Fibroblast of lung (primary cell): ENCODE results near the gene CELSR2. TPM values are rescaled to one million over a fixed set of nuclear protein-coding genes. Genes with fewer than 3 reads are reported as not detected.
A peak's percentile ranks its signal among the peaks of the same experiment; 100 is the strongest.

Experiments
- DNase-seq, 2 donors: peaks; one replicate each; pipeline versions ENCODE4 v3.0.0 to v3.0.0-alpha.2; 2010; ENCODE audit warnings: low read depth in 2 of 2
- H2AFZ ChIP-seq: 2 replicates; pipeline ENCODE4 v1.5.1; 2012; ENCODE audit warnings: low read length, control low read depth, inconsistent platforms
- H3K27ac ChIP-seq: 2 replicates; pipeline ENCODE4 v1.5.1; 2011; ENCODE audit warnings: low read length, control low read depth; ENCODE audit not compliant: insufficient read depth
- H3K27me3 ChIP-seq: 2 replicates; pipeline ENCODE4 v1.5.1; 2011; ENCODE audit warnings: mild to moderate bottlenecking, low read length; ENCODE audit not compliant: control insufficient read depth, insufficient read depth
- H3K36me3 ChIP-seq: 2 replicates; pipeline ENCODE4 v1.5.1; 2011; ENCODE audit warnings: low read length; ENCODE audit not compliant: control insufficient read depth, insufficient read depth
- H3K4me1 ChIP-seq: 2 replicates; pipeline ENCODE4 v1.5.1; 2011; ENCODE audit warnings: low read length; ENCODE audit not compliant: control insufficient read depth, insufficient read depth; ENCODE audit errors: extremely low read depth
- H3K4me2 ChIP-seq: 2 replicates; pipeline ENCODE4 v1.5.1; 2011; ENCODE audit warnings: low read length, control low read depth; ENCODE audit not compliant: insufficient read depth; ENCODE audit errors: extremely low read depth
- H3K4me3 ChIP-seq, 4 experiments: fragments of 200-600 bp in 1 of 4; sonication (generic) in 1 of 4; replicated peaks in 1 of 4; 2 replicates each; pipeline ENCODE4 v1.5.1; 2011 to 2016; ENCODE audit warnings: low read length in 4 of 4, low read depth in 3 of 4, mild to moderate bottlenecking in 3 of 4, control low read depth in 2 of 4, inconsistent platforms in 1 of 4, mixed read lengths in 1 of 4; ENCODE audit not compliant: insufficient read depth in 1 of 4; ENCODE audit errors: control extremely low read depth in 1 of 4
- H3K79me2 ChIP-seq: 2 replicates; pipeline ENCODE4 v1.5.1; 2012; ENCODE audit warnings: mild to moderate bottlenecking, low read length, inconsistent platforms; ENCODE audit not compliant: control insufficient read depth, insufficient read depth
- H3K9ac ChIP-seq: 2 replicates; pipeline ENCODE4 v1.5.1; 2011; ENCODE audit warnings: mild to moderate bottlenecking, low read length, control low read depth; ENCODE audit not compliant: insufficient read depth
- H3K9me3 ChIP-seq: 2 replicates; pipeline ENCODE4 v1.5.1; 2012; ENCODE audit warnings: low read depth, low read length; ENCODE audit not compliant: control insufficient read depth, insufficient read depth
- H4K20me1 ChIP-seq: 2 replicates; pipeline ENCODE4 v1.5.1; 2011; ENCODE audit warnings: low read length; ENCODE audit not compliant: control insufficient read depth, insufficient read depth; ENCODE audit errors: extremely low read depth
- EZH2 ChIP-seq: IDR thresholded peaks from 2 replicates; pipeline ENCODE4 v1.5.1; 2012; ENCODE audit warnings: low read length, control low read depth, mild to moderate bottlenecking; ENCODE audit errors: missing control alignments
- polyA plus RNA-seq, 2 donors: library from polyadenylated mRNA; depleted of rRNA in 1 of 2; stranded (reverse) in 1 of 2; unstranded in 1 of 2; fragments of >200 nt; gene quantifications; 2 replicates each; pipeline ENCODE4 v1.2.1, GENCODE V29; 2011 to 2012; ENCODE audit warnings: missing spikeins in 1 of 2
- total RNA-seq: library from RNA; depleted of rRNA; stranded (reverse); fragments of >200 nt; gene quantifications from 2 replicates; pipeline ENCODE4 v1.2.1, GENCODE V29; 2014
- TF ChIP-seq, protein P1 (sequence below), 2 donors: IDR thresholded peaks in 1 of 2; conservative IDR thresholded peaks in 1 of 2; 1 replicate in 1 of 2; 2 replicates in 1 of 2; pipeline ENCODE4 v1.5.1; 2011 to 2012; ENCODE audit warnings: low read length in 2 of 2, control low read depth in 1 of 2, inconsistent platforms in 1 of 2, low read depth in 1 of 2, mild to moderate bottlenecking in 1 of 2

The CELSR2 gene
- total and polyA plus RNA-seq, 2 donors (not counting 1 experiment from before 2014, with no cell fraction given) = 0.67 to 3.5 TPM

DNA sequence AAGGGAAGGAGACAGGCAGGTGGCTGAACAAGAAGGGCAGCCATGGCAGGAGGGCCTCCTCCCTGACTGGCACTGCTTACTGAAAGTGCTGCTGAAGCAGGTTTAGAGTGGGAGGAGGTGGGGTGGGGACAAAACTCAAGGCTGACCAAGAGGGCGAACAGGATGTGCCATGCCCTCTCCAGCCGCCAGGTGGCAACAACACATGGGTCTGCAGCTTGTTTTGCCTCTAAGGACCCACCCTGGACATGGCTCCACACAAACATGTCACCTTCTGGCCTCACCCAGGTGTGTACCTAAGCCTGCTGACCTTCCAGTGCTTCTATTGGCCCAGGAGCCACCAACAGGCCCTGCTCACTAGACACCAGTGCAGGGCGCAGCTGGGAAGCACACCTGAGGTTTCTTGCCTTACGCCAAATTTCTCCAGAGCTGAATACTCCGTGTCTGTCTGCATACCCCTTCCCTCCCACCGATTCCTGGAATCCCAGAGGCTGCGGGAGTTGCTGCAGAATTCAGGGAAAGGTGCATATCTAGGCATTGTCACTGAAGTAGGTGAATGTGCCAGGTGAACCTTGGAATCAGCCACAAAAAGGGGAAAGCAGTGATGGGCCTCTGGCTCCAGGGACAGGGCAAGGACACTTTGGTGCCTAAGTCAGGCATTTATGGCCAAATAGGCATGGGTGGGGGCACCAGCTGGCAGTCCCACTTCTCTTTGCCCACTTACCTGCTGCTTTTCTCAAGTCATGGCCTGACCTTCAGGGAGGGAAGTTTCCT lies 28.3 kb downstream of the CELSR2 start:
- Histone ChIP-seq H3K9me3 (no peaks in the 10 kb centered on the region), H3K79me2 (peaks cover 19% of the 10 kb centered on the region), H3K4me1 (peaks cover 10% of the 10 kb centered on the region), H4K20me1 (no peaks in the 10 kb centered on the region), H2AFZ (peak overlapping the region; percentile 30), H3K4me3 (no peak overlapping the region), H3K36me3 (no peaks in the 10 kb centered on the region), H3K27me3 (no peaks in the 10 kb centered on the region), H3K27ac (no peak overlapping the region), H3K9ac (no peak overlapping the region), H3K4me2 (no peak overlapping the region)
- DNase-seq = peak; percentile 52 to 72
- TF ChIP-seq EZH2 = no peak
- TF ChIP-seq, protein P1, sequence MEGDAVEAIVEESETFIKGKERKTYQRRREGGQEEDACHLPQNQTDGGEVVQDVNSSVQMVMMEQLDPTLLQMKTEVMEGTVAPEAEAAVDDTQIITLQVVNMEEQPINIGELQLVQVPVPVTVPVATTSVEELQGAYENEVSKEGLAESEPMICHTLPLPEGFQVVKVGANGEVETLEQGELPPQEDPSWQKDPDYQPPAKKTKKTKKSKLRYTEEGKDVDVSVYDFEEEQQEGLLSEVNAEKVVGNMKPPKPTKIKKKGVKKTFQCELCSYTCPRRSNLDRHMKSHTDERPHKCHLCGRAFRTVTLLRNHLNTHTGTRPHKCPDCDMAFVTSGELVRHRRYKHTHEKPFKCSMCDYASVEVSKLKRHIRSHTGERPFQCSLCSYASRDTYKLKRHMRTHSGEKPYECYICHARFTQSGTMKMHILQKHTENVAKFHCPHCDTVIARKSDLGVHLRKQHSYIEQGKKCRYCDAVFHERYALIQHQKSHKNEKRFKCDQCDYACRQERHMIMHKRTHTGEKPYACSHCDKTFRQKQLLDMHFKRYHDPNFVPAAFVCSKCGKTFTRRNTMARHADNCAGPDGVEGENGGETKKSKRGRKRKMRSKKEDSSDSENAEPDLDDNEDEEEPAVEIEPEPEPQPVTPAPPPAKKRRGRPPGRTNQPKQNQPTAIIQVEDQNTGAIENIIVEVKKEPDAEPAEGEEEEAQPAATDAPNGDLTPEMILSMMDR (conservative IDR thresholded peaks at IDR 0.05 in 1 of 2, IDR thresholded peaks at IDR 0.05 in 1 of 2; ENCODE audit: low read depth in 1 of 2, low read length in 2 of 2) = peak; percentile 91 to 94

GRCh38 chr1:109279615-109280278 lies 30.4 kb downstream of the CELSR2 start:
- Histone ChIP-seq H3K27me3 (no peaks in the 10 kb centered on the region), H3K9me3 (no peaks in the 10 kb centered on the region), H3K4me1 (peaks cover 10% of the 10 kb centered on the region), H3K27ac (no peak overlapping the region), H3K9ac (no peak overlapping the region), H4K20me1 (no peaks in the 10 kb centered on the region), H3K4me2 (no peak overlapping the region), H2AFZ (no peak overlapping the region), H3K4me3 (no peak overlapping the region), H3K36me3 (no peaks in the 10 kb centered on the region), H3K79me2 (peaks cover 22% of the 10 kb centered on the region)
- TF ChIP-seq, protein P1 (conservative IDR thresholded peaks at IDR 0.05 in 1 of 2, IDR thresholded peaks at IDR 0.05 in 1 of 2; ENCODE audit: low read depth in 1 of 2, low read length in 2 of 2) = no peak
- no peak for TF ChIP-seq EZH2
- DNase-seq = no peak

GRCh38 chr1:109280862-109281261 lies 31.5 kb downstream of the CELSR2 start:
- Histone ChIP-seq H3K27me3 (no peaks in the 10 kb centered on the region), H3K79me2 (peaks cover 22% of the 10 kb centered on the region), H2AFZ (no peak overlapping the region), H3K4me2 (no peak overlapping the region), H3K9me3 (no peaks in the 10 kb centered on the region), H3K4me3 (no peak overlapping the region), H3K9ac (no peak overlapping the region), H3K36me3 (no peaks in the 10 kb centered on the region), H4K20me1 (no peaks in the 10 kb centered on the region), H3K27ac (no peak overlapping the region), H3K4me1 (peaks cover 3% of the 10 kb centered on the region)
- TF ChIP-seq, protein P1 (conservative IDR thresholded peaks at IDR 0.05 in 1 of 2, IDR thresholded peaks at IDR 0.05 in 1 of 2; ENCODE audit: low read depth in 1 of 2, low read length in 2 of 2) = no peak
- no peak for TF ChIP-seq EZH2
- no peak for DNase-seq
